ENCODE measurements around the gene ALK.

GRCh38 chr2:29618024-29618423 is 303.4 kb downstream of the ALK start:
- TF ChIP-seq RXRA (IDR thresholded peaks at IDR 0.05; ENCODE audit: borderline replicate concordance, low read depth) (no peak), TAF1 (IDR thresholded peaks at IDR 0.05; ENCODE audit: borderline replicate concordance, low read depth, low read length) (no peak)
